Activated naive CD4-positive, alpha-beta T cell treated with anti-CD3 and anti-CD28 coated beads, Interleukin-2, amount 50 U/mL, for 16 hours (primary cell): ENCODE results near the gene CTSZ.
"Not testable (repeated sequence)": the region's sequence is repeated elsewhere in the genome, so short reads cannot be mapped to it uniquely, and the experiment has no call there.

Experiments used
- DNase-seq: peaks from one replicate; pipeline ENCODE4 v3.0.0-alpha.2; 2020

Gene CTSZ

DNA sequence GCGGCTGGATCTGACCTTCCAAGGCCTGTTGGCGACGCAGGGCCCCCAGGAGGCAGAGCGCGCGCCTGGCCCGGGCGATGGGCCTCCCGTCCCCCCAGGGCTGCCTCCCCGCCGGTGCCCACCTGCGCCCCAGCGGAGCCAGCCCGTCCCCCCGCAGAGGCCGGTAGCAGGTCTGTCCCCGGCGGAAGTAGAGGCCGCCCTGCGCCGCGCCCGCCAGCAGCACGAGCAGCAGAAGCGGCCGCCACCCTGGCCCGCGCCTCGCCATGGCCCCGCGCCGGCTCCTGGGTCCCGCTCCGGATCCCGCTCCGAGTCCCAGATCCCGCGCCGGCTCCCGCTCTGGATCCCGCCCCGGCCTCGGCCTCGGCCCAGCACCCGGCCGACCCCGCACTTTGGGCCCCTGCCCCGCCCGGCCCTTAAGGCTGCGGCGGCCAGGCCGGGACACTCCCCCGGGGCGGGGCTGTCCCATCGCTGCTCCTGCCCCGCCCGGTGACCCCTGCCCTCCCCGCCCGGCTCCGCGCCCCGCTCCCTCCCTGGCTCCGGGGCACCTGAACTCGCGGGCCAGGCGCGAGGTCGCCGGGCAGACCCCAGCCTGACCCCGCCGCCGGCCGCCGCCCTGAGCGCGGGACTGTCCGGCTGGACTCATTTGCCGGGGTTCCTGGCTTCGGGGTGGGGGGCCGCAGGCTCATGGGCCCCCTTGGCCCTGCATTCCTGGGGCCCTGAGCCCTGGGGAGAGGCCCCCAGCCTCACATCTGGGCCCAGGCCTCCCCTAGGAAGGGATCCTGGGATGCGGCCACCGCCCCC is at the start of gene CTSZ:
Gene CTSZ (minus strand): TSS at position 391 of the 801 bp plus-strand sequence. CDS start 126 bp downstream, at position 265.
- peak; percentile 50 for DNase-seq

DNA sequence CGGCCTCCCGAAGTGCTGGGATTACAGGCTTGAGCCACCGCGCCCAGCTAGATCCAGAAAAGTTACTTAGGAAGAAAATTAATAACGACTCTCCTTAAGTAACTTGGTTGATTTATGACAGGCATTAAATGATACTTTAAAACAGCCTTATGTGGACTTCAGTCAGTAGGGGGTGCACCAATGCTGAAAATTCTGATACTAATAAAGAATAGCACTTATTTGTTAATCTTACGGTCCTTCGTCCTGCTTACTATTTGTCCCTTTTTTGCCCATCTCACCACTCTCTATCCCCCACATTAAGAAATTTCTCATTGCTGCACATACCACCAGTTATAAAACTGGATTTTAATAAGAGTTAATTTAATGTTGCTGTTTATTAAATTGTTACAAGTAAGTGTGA is 48.2 kb upstream of the CTSZ start:
- no peak for DNase-seq

DNA sequence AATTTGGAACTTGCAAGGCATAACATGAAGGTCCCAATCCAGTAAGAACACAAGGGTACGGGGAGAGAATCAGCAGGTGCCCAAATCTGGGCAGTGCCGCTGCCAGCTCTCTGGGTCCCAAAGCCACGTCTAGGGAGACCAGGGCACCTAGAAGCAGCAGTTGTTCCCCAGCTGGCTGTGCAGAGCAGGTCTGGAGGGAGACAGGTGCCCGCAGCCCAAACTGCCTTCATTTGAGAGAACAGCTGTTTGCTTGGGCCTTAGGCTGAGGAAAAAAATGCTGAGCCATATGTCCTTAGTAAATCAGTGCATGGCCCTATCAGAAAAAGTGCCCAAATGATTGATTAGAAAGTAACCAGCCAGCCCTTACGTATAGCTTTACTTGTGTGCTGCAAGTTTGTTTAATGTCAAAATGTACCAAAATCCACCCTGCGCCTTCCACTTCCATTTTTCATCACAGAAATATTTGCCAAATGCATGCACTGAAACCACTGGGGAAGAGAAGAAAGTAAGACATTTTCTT is 44.7 kb upstream of the CTSZ start:
- no peak for DNase-seq

DNA sequence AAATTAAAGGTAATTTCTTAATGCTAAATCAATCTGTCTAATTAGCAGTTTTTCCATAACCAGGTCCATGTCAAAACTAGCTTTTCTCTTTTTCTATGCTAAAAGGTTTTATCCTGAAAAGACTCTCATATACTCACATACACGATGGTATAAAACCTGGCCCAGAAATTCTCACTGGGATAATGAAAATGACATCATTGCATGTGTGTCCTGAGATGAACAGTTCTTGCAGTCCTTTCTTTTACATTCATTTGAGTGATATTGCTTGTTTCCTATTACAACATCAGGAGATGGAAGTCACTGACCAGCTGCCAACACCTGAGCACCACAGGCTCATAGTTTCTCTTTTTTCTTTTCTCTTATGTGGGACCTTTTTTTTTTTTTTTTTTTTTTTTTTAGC is 43.4 kb upstream of the CTSZ start:
- DNase-seq = no peak

DNA sequence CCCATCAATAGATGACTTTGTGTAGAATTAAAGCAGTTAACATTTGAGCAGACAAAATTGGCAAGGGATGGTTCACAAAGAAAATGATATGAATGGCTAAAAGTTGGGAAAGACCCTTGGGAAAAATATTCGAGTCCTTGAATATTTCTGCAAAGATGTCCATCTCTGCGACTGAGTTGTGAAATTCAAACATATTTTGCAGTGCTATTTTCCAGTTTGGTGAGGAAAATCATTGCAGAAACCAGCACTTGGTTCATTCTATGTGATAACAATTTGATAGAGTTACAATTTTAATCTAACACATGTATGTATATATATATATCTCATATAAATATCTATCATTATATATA is 41.6 kb upstream of the CTSZ start:
- DNase-seq = no peak

DNA sequence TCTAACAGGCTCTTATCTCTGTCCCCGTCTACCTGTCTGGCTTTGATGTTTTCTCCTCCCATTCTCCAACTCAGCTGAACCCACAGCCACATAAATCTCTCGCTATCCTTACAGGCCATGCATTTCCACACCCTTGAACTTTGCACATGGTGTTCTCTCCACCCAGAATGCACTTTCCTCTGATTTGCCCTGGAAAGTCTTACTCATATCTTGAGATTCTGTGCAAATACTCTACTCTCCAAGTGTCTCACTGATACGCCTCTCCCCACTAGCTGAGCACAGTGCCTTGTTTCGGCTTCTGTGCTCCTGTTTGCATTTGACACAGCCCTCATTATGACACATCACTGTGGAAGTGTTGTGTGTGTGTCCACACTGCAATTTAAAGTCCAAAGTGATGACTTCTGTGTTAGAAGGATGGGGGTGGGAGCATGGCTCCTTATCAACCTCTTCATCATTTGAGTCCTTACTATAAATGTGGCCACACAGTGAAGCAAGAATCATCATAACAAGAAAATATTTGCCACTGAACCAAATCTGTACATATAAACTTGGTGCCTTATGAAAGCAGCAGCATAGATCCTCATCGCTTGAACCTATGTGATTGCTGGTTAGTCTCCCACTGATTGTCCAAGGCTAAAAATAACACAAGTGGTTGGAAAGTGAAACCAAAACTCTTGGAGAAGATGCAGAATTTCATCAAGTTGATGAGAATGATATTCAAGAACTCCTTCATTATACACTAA is 41.1 kb upstream of the CTSZ start:
- no peak for DNase-seq

DNA sequence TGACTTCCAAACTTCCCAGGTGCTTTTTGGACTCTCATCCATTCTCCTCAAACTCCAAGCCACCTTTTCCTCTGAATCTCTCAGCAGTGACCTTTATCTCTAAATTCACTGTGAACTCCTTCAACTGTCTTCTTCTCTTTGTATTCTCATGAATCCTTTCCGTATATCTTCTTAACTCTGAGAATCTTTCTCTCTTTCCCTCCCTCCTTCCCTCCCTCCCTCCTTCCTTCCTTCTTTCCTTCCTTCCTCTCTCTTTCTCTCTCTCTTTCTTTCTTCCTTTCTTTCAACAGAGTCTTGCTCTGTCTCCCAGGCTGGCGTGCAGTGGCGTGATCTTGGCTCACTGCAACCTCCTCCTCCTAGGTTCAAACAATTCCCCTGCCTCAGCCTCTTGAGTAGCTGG is 39.8 kb upstream of the CTSZ start:
- no peak for DNase-seq

DNA sequence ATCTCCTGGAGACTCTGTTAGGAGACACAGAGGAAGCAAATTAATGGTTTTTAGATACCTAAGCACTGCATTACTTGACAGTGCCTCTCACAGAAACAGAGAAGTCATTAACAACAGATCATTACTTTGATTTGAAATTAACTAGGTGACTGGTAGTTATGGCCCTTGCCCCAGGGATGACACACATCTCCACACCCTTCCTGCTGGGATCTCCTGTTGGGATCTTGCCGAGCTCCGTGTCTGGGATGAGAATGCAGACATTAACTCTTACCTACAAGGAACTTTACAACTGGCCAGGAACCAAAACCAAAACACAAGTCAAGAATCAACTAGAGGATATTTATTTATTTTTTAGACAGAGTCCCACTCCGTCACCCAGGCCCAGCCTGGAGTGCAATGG is 37.7 kb upstream of the CTSZ start:
- no peak for DNase-seq

DNA sequence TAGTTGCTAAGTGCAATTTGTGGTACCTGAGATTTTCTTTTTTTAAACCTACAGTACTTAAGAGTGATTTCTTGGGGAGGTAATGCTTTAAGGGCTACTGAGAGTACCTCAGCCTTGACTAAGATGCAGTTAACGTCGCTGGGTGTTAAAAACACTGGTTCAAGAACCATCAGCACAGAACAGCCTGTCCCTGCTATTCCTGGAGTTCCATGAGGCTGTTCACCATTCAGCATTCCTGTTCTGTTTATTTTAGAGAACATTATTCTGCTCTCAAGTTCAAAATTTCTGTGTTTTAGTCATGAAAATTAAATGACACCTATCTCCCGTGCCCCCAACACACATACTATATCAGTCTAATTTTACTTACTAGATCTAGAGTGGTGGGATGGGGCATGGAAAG is 37.2 kb upstream of the CTSZ start:
- no peak for DNase-seq

DNA sequence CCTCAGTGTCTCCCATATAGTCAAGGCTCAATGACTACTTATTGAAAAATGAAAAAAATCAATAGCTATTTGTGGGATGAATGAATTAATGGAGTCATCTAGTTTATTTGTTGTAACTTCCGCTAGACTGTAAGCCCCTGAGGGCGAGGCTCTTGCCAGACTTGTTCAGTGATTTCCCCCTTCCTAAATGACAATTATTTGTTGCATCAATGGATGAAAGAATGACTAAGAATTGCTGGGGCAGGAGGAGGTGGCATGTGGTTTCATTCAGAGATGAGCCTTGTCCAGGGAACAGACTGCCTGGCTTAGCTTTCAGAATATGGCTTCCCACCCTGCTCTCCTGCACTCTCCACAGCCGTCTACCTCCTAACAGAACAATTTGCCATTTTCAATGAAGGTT is 36.6 kb upstream of the CTSZ start:
- no peak for DNase-seq

DNA sequence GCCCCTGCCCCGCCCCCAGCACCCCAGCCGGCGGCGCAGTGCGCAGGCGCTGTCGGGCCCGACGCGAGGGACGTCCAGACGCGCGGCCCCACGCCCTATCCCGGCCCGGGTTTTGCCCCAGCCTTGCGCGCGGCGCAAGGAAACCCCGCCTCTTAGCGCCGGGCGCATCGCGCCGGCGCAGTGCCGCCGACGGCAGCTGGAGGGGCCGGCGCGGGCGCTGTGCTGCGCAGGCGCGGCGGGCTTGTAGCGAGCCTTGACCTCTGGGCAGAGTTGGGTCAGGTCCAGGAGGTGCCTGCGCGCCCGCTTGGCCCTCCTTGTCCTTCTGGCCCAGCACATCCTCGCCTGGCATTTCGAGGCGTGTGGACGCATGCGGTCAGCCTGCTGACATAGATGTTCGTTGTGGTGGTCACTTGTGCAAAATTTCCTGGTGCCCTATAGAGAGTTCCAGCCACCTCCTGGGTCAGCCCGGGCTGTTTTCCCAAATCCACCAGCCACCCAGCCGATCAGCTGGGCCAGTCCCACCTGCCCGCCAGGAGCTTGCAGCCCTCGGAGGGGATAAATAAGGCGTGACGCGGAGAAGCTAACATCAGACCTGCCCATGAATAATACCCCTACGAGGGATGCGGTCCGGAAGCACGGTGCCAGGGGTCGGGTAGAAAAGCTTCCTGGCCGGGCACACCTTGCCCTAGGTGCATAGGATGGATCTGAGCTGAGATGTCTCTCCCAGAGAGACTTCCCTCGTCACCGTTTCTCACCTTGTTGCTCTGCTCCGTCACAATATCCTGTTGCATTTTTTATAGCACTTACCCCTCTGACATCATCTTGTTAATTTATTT is 36.0 kb upstream of the CTSZ start:
- peak; percentile 95 for DNase-seq

DNA sequence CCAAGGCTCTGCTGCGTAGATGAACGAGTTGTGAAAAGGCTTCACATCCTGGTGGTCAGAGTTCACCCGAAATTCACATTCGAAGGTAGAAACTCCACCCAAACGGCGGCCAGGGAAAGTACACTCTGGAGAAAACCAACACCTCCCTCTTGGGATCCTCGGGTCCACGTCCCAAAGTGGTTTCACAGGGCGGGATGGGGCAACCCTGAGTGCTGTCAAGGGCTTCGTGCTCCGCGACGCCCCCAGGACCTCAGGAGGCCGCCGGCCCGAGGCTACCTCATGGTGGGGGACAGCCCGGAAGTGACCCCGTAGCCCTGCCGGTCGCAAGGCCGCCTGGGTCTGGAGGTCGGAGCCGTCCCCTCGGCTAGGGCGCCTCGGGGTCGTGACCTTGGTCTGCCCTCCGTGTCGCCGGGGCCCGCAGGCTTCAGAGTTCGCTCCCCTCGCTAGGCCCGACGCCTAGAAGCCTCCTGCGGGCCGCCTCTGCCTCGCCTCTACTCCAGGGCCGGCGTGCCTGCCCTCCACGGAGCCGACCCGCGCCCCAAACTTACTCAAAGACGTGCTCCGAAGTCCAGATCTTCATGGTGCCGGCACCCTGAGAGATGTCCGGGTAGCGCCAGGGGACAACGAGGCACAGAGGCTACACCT is 35.2 kb upstream of the CTSZ start, which contains the start of gene PRELID3B:
Gene PRELID3B (minus strand): TSS at position 636 of the 645 bp plus-strand sequence. CDS start 56 bp downstream, at position 580.
- no peak for DNase-seq

DNA sequence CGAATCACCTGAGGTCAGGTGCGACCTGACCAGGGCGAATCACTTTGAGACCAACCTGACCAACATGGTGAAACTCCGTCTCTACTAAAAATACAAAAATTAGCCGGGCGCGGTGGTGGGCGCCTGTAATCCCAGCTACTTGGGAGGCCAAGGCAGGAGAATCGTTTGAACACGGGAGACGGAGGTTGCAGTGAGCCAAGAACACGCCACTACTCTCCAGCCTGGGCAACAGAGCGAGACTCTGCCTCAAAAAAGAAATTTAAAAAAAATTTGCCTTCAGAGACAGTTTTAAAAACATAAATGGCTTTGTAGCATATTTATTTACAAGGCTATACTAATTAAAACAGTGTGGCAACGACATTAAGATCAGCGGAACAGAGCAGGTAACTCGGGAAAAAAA is 34.4 kb upstream of the CTSZ start:
- DNase-seq = not testable (repeated sequence)

DNA sequence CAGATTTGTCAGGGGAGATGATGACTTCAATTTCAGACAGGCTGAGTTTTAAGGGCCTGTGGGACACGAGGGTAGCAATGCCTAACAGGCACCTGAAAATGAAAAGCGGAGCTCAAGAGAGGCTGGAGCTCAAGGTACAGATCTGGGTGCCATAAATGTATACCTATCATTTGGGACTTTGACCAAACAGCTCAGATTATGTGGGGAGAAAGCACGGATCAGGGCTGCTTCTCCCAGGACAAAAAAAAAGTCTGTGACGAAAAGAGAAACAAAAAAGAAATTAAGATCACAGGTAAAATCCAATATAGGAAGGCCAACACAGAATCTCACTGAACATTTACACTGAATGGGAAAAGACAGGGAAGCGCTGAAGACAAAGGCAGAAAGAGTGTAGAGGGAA is 33.6 kb upstream of the CTSZ start:
- DNase-seq = no peak

DNA sequence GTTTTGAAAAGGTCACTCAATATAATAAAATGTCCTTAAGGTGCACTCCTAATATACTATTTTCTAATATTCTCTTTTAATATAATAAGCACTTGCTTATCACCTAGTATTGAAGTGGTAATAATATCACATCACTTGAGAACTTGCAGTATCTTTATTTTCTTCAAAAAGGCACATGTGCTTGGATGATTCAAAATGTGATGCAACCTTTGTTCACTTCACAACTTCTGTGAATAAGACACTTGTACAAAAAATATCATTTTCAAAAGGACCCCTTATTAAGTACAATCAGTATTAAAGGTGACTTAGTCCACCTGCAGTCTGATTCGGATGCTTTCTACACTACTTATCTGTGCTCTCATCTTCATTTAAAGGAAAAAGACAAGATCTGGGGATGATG is 32.2 kb upstream of the CTSZ start:
- DNase-seq = no peak

DNA sequence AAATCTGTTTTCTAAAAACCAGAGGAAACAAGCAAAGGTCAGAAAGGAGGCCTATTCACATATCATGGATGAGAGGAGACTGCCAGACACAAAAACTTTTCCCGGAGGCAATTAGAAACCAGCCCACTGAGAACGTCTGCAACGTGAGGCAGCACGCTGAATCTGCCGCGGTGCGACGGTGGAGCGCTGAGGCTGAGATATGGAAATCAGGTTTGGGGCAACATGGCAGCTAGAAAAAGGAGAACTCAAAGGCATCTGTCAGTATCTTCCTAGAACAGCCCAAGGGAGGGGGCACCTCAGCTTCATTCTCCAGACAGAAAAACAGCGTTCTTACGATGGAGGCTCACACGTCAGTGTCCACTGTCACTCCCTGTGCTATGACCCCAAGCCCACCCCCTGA is 30.3 kb upstream of the CTSZ start:
- no peak for DNase-seq

DNA sequence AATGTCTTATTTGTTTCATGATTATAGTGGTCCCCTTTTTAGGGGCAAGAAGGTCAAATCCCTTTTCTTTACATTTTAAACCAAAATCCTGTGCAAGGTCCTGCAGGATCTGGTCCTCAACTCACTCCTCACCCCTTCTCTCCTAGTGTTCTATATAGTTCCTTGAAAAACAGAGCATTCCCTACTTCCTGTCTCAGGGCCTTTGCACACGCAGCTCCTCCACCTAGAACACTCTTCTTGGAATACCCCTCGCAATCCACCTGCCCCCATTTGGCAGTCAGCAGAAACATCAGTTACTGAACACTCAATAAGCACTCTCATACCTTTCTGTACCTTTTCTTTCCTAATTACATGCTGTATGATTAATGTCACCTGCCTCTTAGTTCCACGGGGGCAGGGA is 28.3 kb upstream of the CTSZ start:
- no peak for DNase-seq

DNA sequence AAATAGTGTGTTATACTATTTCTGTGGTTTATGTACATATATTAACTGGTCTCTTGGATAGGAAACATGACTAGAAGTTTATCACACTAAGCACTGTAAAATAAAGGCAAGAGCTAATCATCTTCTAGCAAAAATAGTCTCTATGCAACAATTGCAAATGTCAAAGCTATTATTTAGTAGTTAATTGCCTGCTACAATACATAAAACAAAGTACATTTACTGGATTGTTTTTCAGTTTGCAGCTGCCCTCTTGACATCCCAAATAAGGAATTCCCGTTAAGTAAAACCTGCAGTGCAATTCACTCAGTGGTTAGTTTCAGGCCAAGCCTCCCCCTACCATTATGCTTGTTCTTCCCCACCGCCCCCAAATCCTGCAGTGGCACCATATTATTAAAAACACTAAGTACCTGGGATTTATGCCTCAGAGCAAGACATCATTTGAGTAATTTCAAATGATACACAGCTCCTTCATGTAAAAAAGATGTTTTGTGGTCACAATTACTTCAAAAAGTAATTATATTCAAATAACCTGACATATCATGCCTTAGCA is 26.6 kb upstream of the CTSZ start:
- no peak for DNase-seq

DNA sequence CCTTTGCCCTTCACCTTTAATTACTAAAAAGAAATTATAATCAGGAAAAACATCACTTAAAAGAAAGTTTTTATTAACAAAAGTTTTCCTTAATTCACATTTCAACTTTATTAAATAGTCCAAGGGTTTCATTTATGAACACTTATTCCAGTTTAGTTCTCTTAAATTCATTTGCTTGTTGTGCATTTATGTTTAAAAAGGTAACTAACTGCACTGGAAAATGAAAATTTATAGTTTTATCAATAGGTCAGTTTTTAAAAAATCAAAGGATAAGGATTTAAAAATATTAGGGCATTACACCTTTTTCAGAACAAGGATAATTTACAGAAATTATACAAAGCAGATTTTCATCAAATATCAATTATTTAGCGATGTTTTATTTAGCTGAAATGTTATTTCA is 26.0 kb upstream of the CTSZ start:
- DNase-seq = no peak

DNA sequence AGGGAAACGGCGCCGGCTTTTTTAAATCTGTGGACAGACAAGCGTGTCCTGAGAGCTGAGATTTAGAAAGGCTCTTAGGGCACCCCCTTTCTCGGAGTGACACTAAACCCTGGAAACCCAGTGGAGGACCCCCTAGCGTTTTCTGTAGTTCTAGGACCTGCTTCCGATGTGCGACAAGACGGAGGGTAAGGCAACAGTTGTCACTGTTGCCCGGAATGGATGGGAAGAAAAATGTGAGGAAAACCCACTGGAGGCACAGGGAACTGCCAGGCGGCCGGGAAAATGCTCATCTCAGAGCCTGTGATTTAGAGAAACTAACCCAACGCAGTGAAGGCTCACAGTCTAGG is 25.6 kb upstream of the CTSZ start:
- no peak for DNase-seq

DNA sequence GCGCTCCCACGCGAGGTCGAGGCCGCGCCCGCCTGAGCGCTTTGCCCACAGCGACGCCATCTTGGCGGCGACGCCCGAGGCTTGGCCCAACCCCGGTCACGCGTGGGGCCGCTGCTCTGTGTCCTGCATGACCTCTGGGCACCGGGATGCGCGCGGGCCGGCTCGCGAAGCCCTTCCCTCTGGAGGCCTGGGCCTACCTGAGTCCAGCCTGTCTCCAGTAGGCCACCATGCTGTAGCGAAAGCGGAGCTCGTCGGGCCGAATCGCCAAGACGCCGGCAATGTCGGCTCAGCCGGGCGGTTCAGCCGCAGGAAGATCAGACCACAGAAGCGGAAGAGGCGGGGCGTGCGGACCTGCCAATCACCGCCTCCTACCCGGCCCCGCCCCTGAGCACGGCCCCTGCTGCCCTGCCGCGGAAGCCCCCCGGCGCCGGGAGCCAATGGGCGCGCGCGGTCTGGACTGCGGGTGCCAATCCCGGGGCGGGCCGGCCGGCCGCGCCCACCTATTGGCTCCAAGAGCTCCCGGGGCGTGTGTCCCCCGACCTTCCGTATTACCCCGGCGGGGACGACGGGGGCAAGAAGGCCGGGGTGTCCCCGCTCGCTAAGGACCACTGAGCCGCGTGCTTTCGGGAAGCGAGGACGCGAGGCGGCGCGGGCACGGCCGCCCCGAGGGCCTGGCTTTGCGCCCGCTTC is 25.1 kb upstream of the CTSZ start, which contains the start of gene ATP5F1E:
Gene ATP5F1E (minus strand): TSS at position 313 of the 690 bp plus-strand sequence. CDS start 84 bp downstream, at position 229.
- peak; percentile 98 for DNase-seq

DNA sequence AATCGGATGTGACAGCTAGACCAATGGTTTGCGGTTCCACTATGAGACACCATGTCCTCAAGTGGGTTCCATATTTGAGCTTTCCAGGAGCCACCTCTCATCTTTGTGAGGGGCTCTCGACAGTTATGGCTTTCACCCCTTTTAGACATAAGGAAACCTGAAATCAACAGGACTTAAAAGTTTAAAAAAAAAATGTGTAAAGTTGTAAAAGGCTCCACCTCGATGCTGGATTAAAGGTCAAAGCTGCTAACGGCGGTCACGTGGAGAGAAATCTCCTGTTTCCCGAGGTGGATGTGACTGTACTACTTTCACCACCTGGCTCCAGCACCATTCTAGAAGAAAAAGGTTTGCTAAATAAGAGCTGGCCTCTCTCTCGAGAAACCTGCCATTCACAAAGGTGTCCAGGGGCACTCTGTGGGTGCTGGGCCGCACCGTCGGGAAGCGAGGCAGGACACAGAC is 24.5 kb upstream of the CTSZ start:
- no peak for DNase-seq
